A673 (cell line): ENCODE measurements around the gene RGS7.

ENCODE experiments used
- EZH2 ChIP-seq: fragments of 200-600 bp; sonication (generic); IDR thresholded peaks from 2 replicates; pipeline ENCODE4 v1.6.1; 2017; ENCODE audit warnings: borderline replicate concordance, low read depth, mild to moderate bottlenecking, mixed read lengths, antibody characterized with exemption, low read length; ENCODE audit not compliant: poor library complexity, severe bottlenecking
- TF ChIP-seq, protein P1 (sequence below): fragments of 300-800, 200-600 bp; sonication (generic); conservative IDR thresholded peaks from 2 replicates; pipeline ENCODE4 v1.5.1; 2017; ENCODE audit warnings: low read depth, mild to moderate bottlenecking, antibody characterized with exemption, low read length, moderate library complexity, mixed read lengths

DNA sequence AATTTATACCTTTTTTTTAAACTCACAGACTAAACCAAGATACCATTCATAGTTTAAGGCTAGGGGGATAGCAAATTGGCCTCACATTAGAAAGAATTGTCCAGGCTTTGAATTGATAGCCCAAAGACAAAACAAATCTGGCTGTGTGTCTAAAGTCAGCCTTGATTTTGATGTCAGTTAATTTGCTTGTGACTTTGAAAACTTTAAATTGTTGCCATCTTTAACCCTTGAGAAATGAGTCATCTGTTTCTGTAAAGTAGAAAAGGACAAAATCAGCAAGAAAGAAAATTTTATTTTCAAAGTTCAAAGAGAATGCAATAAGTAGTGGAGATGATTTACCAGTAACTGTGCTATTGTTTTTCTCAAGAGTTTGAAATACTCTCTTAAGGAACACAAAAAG, 184.5 kb downstream of the RGS7 start:
- TF ChIP-seq, protein P1, sequence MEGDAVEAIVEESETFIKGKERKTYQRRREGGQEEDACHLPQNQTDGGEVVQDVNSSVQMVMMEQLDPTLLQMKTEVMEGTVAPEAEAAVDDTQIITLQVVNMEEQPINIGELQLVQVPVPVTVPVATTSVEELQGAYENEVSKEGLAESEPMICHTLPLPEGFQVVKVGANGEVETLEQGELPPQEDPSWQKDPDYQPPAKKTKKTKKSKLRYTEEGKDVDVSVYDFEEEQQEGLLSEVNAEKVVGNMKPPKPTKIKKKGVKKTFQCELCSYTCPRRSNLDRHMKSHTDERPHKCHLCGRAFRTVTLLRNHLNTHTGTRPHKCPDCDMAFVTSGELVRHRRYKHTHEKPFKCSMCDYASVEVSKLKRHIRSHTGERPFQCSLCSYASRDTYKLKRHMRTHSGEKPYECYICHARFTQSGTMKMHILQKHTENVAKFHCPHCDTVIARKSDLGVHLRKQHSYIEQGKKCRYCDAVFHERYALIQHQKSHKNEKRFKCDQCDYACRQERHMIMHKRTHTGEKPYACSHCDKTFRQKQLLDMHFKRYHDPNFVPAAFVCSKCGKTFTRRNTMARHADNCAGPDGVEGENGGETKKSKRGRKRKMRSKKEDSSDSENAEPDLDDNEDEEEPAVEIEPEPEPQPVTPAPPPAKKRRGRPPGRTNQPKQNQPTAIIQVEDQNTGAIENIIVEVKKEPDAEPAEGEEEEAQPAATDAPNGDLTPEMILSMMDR = no peak
- TF ChIP-seq EZH2 = no peak
